Suprapubic skin (tissue), 3 donors: ENCODE data around the gene GPR176.

ENCODE experiments used
- CTCF ChIP-seq, 2 donors: fragments of 200-600 bp in 1 of 2; fragments of 450-650 bp in 1 of 2; sonication (generic) in 1 of 2; IDR thresholded peaks; one replicate each; pipeline ENCODE4 v1.5.1; 2016 to 2019; ENCODE audit warnings: antibody characterized with exemption in 2 of 2, mild to moderate bottlenecking in 1 of 2, moderate library complexity in 1 of 2
- POLR2A ChIP-seq, 2 donors: fragments of 450-650 bp; IDR thresholded peaks; one replicate each; pipeline ENCODE4 v1.6.1; 2017; ENCODE audit warnings: antibody characterized with exemption in 2 of 2, mild to moderate bottlenecking in 2 of 2, moderate library complexity in 2 of 2

- TF ChIP-seq CTCF (IDR thresholded peaks at IDR 0.05), result no peak
- no peak for TF ChIP-seq POLR2A (IDR thresholded peaks at IDR 0.05)
Observed at GRCh38 chr15:39888809-39889208, 31.3 kb downstream of the GPR176 start.
